Liver (tissue), 9 donors: ENCODE results near the gene BRD1. TPM values are rescaled to one million over a fixed set of nuclear protein-coding genes. Genes with fewer than 3 reads are reported as not detected.

ENCODE experiments used
- DNase-seq: peaks from one replicate; pipeline ENCODE4 v3.0.0-alpha.2; 2017; ENCODE audit warnings: low spot score
- H3K27ac ChIP-seq, 2 donors: one replicate each; pipeline ENCODE4 v1.7.0; 2013; ENCODE audit warnings: inconsistent platforms in 2 of 2, low read length in 2 of 2, control low read depth in 1 of 2, low read depth in 1 of 2, mild to moderate bottlenecking in 1 of 2
- H3K27me3 ChIP-seq, 4 donors: one replicate each; pipeline versions ENCODE4 v1.6.1 to v1.7.0; 2013; ENCODE audit warnings: low read length in 3 of 4, inconsistent platforms in 1 of 4, mild to moderate bottlenecking in 1 of 4, moderate library complexity in 1 of 4; ENCODE audit not compliant: control insufficient read depth in 4 of 4, insufficient read depth in 4 of 4
- H3K36me3 ChIP-seq, 4 donors: one replicate each; pipeline versions ENCODE4 v1.6.1 to v1.7.0; 2013; ENCODE audit warnings: low read length in 3 of 4, mild to moderate bottlenecking in 3 of 4, low read depth in 1 of 4, moderate library complexity in 1 of 4; ENCODE audit not compliant: control insufficient read depth in 4 of 4, insufficient read depth in 3 of 4
- H3K4me1 ChIP-seq, 4 donors: one replicate each; pipeline versions ENCODE4 v1.6.1 to v1.7.0; 2013; ENCODE audit warnings: low read length in 3 of 4, mild to moderate bottlenecking in 3 of 4, moderate library complexity in 1 of 4; ENCODE audit not compliant: control insufficient read depth in 4 of 4, insufficient read depth in 4 of 4
- H3K4me3 ChIP-seq, 3 donors: one replicate each; pipeline versions ENCODE4 v1.6.1 to v1.7.0; 2013; ENCODE audit warnings: low read length in 3 of 3, control low read depth in 1 of 3, low read depth in 1 of 3, mild to moderate bottlenecking in 1 of 3
- H3K9ac ChIP-seq, 2 donors: one replicate each; pipeline ENCODE4 v1.7.0; 2013; ENCODE audit warnings: low read length in 2 of 2, mild to moderate bottlenecking in 2 of 2, moderate library complexity in 2 of 2, control low read depth in 1 of 2, low read depth in 1 of 2
- H3K9me3 ChIP-seq, 4 donors: one replicate each; pipeline versions ENCODE4 v1.6.1 to v1.7.0; 2013; ENCODE audit warnings: low read length in 3 of 4; ENCODE audit not compliant: control insufficient read depth in 4 of 4
- ATF3 ChIP-seq: IDR thresholded peaks from 2 replicates; pipeline ENCODE4 v1.6.1; 2016; ENCODE audit warnings: antibody characterized with exemption
- FOXA1 ChIP-seq: IDR thresholded peaks from 2 replicates; pipeline ENCODE4 v1.6.1; 2016; ENCODE audit warnings: antibody characterized with exemption
- HNF4A ChIP-seq, 2 donors: conservative IDR thresholded peaks; 2 replicates each; pipeline ENCODE4 v1.6.1; 2016; ENCODE audit warnings: antibody characterized with exemption in 2 of 2, mild to moderate bottlenecking in 2 of 2
- HNF4G ChIP-seq: IDR thresholded peaks from 2 replicates; pipeline ENCODE4 v1.6.1; 2016; ENCODE audit warnings: antibody characterized with exemption
- JUND ChIP-seq, 2 donors: IDR thresholded peaks; 2 replicates each; pipeline ENCODE4 v1.6.1; 2016; ENCODE audit warnings: antibody characterized with exemption in 2 of 2
- NR2F2 ChIP-seq: IDR thresholded peaks from 2 replicates; pipeline ENCODE4 v1.6.1; 2016; ENCODE audit warnings: antibody characterized with exemption
- RAD21 ChIP-seq, 2 donors: IDR thresholded peaks; 2 replicates each; pipeline ENCODE4 v1.6.1; 2016; ENCODE audit warnings: antibody characterized with exemption in 2 of 2, mild to moderate bottlenecking in 2 of 2
- RXRA ChIP-seq, 2 donors: IDR thresholded peaks; 2 replicates each; pipeline ENCODE4 v1.6.1; 2017 to 2018; ENCODE audit warnings: antibody characterized with exemption in 2 of 2, mild to moderate bottlenecking in 1 of 2
- SP1 ChIP-seq: IDR thresholded peaks from 2 replicates; pipeline ENCODE4 v1.6.1; 2018; ENCODE audit warnings: antibody characterized with exemption, mild to moderate bottlenecking
- TAF1 ChIP-seq: conservative IDR thresholded peaks from 2 replicates; pipeline ENCODE4 v1.6.1; 2016; ENCODE audit warnings: antibody characterized with exemption, mild to moderate bottlenecking
- YY1 ChIP-seq: IDR thresholded peaks from 2 replicates; pipeline ENCODE4 v1.6.1; 2016; ENCODE audit warnings: antibody characterized with exemption, mild to moderate bottlenecking
- ZBTB33 ChIP-seq: IDR thresholded peaks from 2 replicates; pipeline ENCODE4 v1.6.1; 2016; ENCODE audit warnings: antibody characterized with exemption
- WGBS: extraction: QIAGEN DNeasy Blood & Tissue Kit; methylation state at CpG from one replicate; pipeline ENCODE4 v1.1.7; 2013; 5-methylcytosine and 5-hydroxymethylcytosine counted together
- polyA plus RNA-seq, 2 donors: library from polyadenylated mRNA; stranded (reverse) in 1 of 2; unstranded in 1 of 2; fragments of 200-250 nt in 1 of 2; fragments of >200 nt in 1 of 2; fragmentation: Nextera tagmentation in 1 of 2; extraction: Ambion mirVana in 1 of 2; gene quantifications; one replicate each; pipeline versions ENCODE4 v1.2.1 to v1.2.3, GENCODE V29; 2013 to 2015
- total RNA-seq, 2 donors: library from RNA; depleted of rRNA; stranded (reverse); fragments of >200 nt; gene quantifications; one replicate each; pipeline ENCODE4 v1.2.3, GENCODE V29; 2014
- TF ChIP-seq, protein P1 (sequence below): IDR thresholded peaks from 2 replicates; pipeline ENCODE4 v1.6.1; 2016; ENCODE audit warnings: antibody characterized with exemption
- donor health status: healthy.
- donor health status: healthy.
- donor health status: healthy.
- donor health status: healthy.
- donor health status: healthy.

The BRD1 gene
- total and polyA plus RNA-seq, 4 donors, result 3.3 to 20.7 (median 11.6) TPM

- H3K27me3 ChIP-seq, result no peaks in the 10 kb centered on the region
- H3K4me3 ChIP-seq, result no peak overlapping the region
- TF ChIP-seq RAD21 (IDR thresholded peaks at IDR 0.05) (no peak), HNF4G (no peak), JUND (IDR thresholded peaks at IDR 0.05) (no peak), ZBTB33 (no peak), FOXA1 (no peak), YY1 (no peak)
- TF ChIP-seq, protein P1, sequence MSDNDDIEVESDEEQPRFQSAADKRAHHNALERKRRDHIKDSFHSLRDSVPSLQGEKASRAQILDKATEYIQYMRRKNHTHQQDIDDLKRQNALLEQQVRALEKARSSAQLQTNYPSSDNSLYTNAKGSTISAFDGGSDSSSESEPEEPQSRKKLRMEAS, result no peak
- H3K4me1 ChIP-seq, result peaks cover 8 to 24% (median 17%) of the 10 kb centered on the region in 4 donors
- no peaks in the 10 kb centered on the region for H3K9me3 ChIP-seq
- 90% methylated on average over 16 of the region's 16 CpGs for WGBS
- no peak for DNase-seq
- peaks cover 18 to 63% (median 43%) of the 10 kb centered on the region in 4 donors for H3K36me3 ChIP-seq
- H3K27ac ChIP-seq, result no peak overlapping the region
- H3K9ac ChIP-seq, result no peak overlapping the region
Measured at GRCh38 chr22:49790912-49791311, 36.8 kb downstream of the BRD1 start.

DNA sequence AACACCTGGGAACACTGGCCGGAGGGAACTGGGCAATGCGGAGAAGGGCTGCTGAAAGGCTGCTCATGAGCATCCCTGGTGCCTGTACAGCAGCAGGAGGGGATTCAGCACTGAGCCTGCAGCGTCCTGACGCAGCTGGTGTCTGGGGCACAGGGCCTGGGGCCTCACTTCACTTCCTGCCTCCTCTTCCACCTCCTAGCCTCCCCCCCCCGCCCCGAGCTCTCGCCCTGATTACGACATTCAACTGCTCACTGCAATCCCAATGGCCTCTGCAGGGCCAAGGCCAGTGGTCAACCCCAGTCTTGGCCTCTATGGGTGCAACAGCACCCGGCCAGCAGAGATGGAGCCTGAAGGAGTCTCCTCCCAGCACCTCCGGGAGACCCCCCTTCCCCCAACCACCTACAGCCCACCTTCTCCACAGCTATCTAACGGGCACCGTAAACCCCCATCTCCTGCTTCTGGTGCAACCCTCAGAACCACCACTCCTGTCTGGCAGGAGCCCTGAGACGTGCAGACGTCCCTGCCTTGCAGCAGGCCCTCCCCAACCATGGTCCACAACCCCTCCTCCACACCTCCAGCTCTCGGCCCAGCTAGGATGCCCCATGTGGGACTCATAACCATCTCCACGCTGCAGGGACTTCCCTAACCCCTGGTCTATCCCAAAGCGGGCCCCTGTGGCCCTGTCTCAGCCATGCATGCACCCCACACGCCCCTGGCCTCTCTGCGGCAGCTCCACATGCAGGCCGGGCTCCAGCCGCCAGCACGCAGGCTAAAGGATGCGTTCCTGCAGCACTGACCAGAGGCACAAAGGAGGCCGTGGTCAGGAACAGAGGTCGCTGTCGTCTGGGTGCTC, 38.2 kb downstream of the BRD1 start:
- Histone ChIP-seq H3K27ac (peak overlapping the region; percentile 57 to 72), H3K27me3 (no peaks in the 10 kb centered on the region), H3K9me3 (no peaks in the 10 kb centered on the region), H3K36me3 (peaks cover 14 to 59% (median 35%) of the 10 kb centered on the region in 4 donors), H3K4me1 (peaks cover 8 to 24% (median 17%) of the 10 kb centered on the region in 4 donors), H3K9ac (no peak overlapping the region), H3K4me3 (no peak overlapping the region)
- TF ChIP-seq FOXA1 (no peak), NR2F2 (peak; percentile 9), RXRA (IDR thresholded peaks at IDR 0.05) (peak in 1 of 2 donors; percentile 31), HNF4A (conservative IDR thresholded peaks at IDR 0.05) (peak in 1 of 2 donors; percentile 35)
- WGBS, result 68% methylated on average over 26 of the region's 26 CpGs
- no peak for DNase-seq

- no peak for DNase-seq
- Histone ChIP-seq H3K27ac (peak overlapping the region; percentile 13 to 72), H3K9me3 (no peaks in the 10 kb centered on the region), H3K9ac (peak overlapping the region in 1 of 2 donors; percentile 2), H3K4me1 (peaks cover 8 to 24% (median 17%) of the 10 kb centered on the region in 4 donors), H3K36me3 (peaks cover 10 to 60% (median 32%) of the 10 kb centered on the region in 4 donors), H3K27me3 (no peaks in the 10 kb centered on the region), H3K4me3 (no peak overlapping the region)
- peak in 1 of 2 donors; percentile 12 for TF ChIP-seq RXRA (IDR thresholded peaks at IDR 0.05)
- TF ChIP-seq ATF3, result no peak
- TF ChIP-seq, protein P1, result no peak
- TF ChIP-seq HNF4A (conservative IDR thresholded peaks at IDR 0.05), result peak in 1 of 2 donors; percentile 25
- TF ChIP-seq SP1, result no peak
- TF ChIP-seq TAF1, result no peak
- peak; percentile 67 for TF ChIP-seq NR2F2
- no peak for TF ChIP-seq FOXA1
- WGBS, result 38% methylated on average over 11 of the region's 11 CpGs
Measured at GRCh38 chr22:49788504-49788903, 39.2 kb downstream of the BRD1 start.
